HepG2 (cell line): ENCODE results near the gene PIR. TPM values are rescaled to one million over a fixed set of nuclear protein-coding genes. Genes with fewer than 3 reads are reported as not detected.
A peak's percentile ranks its signal among the peaks of the same experiment; 100 is the strongest.

Experiments
- ATAC-seq: fragments of 200-7000 bp; cut with Tn5 transposase; 3 replicates; pipeline ENCODE4 v1.9.1; 2020; ENCODE audit warnings: mild to moderate bottlenecking, moderate library complexity
- BruUV-seq: library from RNA; stranded (reverse); fragments of 400-500 nt; replicated peaks from 2 replicates; lab custom pipeline; 2021; lab: Mats Ljungman, UMichigan
- CTCF ChIA-PET: fragments of 300-600 bp; formaldehyde crosslinking; extraction: SDS; loops from one replicate; lab custom pipeline; 2021; ENCODE audit warnings: low total read pairs, inconsistent platforms, low intra/inter-chr PET ratio; lab: Yijun Ruan, JAX
- POLR2A ChIA-PET: fragments of 350-600 bp; sonication (Branson Sonifier 250); formaldehyde crosslinking; loops from one replicate; lab custom pipeline; 2020; ENCODE audit warnings: antibody characterized with exemption, inconsistent platforms; lab: Yijun Ruan, JAX
- DNase-seq: peaks from one replicate; pipeline ENCODE4 v3.0.0-alpha.2; 2015; ENCODE audit warnings: low spot score
- FAIRE-seq: peaks from 3 replicates; lab custom pipeline; 2011; peaks lifted over from hg19 to GRCh38; lab: Jason Lieb, UNC
- H2AFZ ChIP-seq: one replicate; pipeline ENCODE4 v1.6.1; 2011; ENCODE audit warnings: low read length, inconsistent platforms
- H3K27ac ChIP-seq: fragments of 300-600 bp; 3 replicates; pipeline ENCODE4 v1.8.0; 2011; ENCODE audit warnings: mixed run types, mild to moderate bottlenecking, mixed read lengths, low read length, inconsistent platforms; ENCODE audit not compliant: insufficient read depth; ENCODE audit errors: extremely low read length
- H3K27me3 ChIP-seq, 2 experiments: fragments of 200-600 bp in 1 of 2; 2 replicates in 1 of 2; 3 replicates in 1 of 2; pipeline versions ENCODE4 v1.6.0 to v1.8.0; 2011; ENCODE audit warnings: low read length in 2 of 2, mild to moderate bottlenecking in 2 of 2, moderate library complexity in 2 of 2, inconsistent platforms in 1 of 2; ENCODE audit not compliant: insufficient read depth in 2 of 2, control insufficient read depth in 1 of 2
- H3K36me3 ChIP-seq, 2 experiments: fragments of 200-600 bp in 1 of 2; replicated peaks in 1 of 2; 2 replicates in 1 of 2; 3 replicates in 1 of 2; pipeline versions ENCODE4 v1.5.1 to v1.8.0; 2011; ENCODE audit warnings: low read length in 2 of 2, inconsistent platforms in 1 of 2; ENCODE audit not compliant: insufficient read depth in 2 of 2, control insufficient read depth in 1 of 2
- H3K4me1 ChIP-seq: 2 replicates; pipeline ENCODE4 v1.5.1; 2012; ENCODE audit warnings: low read length, inconsistent platforms; ENCODE audit not compliant: insufficient read depth
- H3K4me2 ChIP-seq: 2 replicates; pipeline ENCODE4 v1.6.0; 2011; ENCODE audit warnings: low read depth, low read length, inconsistent platforms
- H3K4me3 ChIP-seq, 3 experiments: fragments of 200-600 bp in 1 of 3; sonication (generic), shearing (Covaris generic) in 1 of 3; replicated peaks in 1 of 3; 2 replicates each; pipeline ENCODE4 v1.5.1; 2011 to 2016; ENCODE audit warnings: low read length in 3 of 3, inconsistent platforms in 2 of 3, low read depth in 2 of 3, mild to moderate bottlenecking in 2 of 3, control low read depth in 1 of 3, mixed read lengths in 1 of 3; ENCODE audit not compliant: insufficient read depth in 1 of 3
- H3K79me2 ChIP-seq: one replicate; pipeline ENCODE4 v1.6.1; 2011; ENCODE audit warnings: low read length, inconsistent platforms; ENCODE audit not compliant: insufficient read depth
- H3K9ac ChIP-seq: 2 replicates; pipeline ENCODE4 v1.6.0; 2011; ENCODE audit warnings: mild to moderate bottlenecking, low read depth, low read length, inconsistent platforms; ENCODE audit not compliant: insufficient read depth
- H3K9me3 ChIP-seq: 2 replicates; pipeline ENCODE4 v1.5.1; 2012; ENCODE audit warnings: mild to moderate bottlenecking, low read length
- H4K20me1 ChIP-seq: 2 replicates; pipeline ENCODE4 v1.6.0; 2011; ENCODE audit warnings: inconsistent platforms, mild to moderate bottlenecking, low read length, moderate library complexity; ENCODE audit not compliant: insufficient read depth
- CTCF ChIP-seq: sonication (generic); formaldehyde crosslinking; IDR thresholded peaks from 2 replicates; pipeline ENCODE4 v1.5.0; 2020; ENCODE audit warnings: mild to moderate bottlenecking, missing genetic modification reagents, moderate library complexity
- STAT6 ChIP-seq: sonication (generic); formaldehyde crosslinking; IDR thresholded peaks from 2 replicates; pipeline ENCODE4 v1.4.0; 2020; ENCODE audit warnings: missing genetic modification reagents, mild to moderate bottlenecking, borderline replicate concordance
- WGBS: methylation state at CpG from one replicate; pipeline ENCODE4 v1.1.6; 2017; ENCODE audit warnings: low lambda C conversion rate; 5-methylcytosine and 5-hydroxymethylcytosine counted together
- in situ Hi-C: cut with HindIII; loops from 2 replicates; pipeline ENCODE4 v1.10.0; 2017; ENCODE audit warnings: low pct_unique_long_range_greater_than_20kb; ENCODE audit not compliant: extremely low pct_ligation_motif_present
- intact Hi-C: fragments of 100-400 bp; cut with micrococcal nuclease; formaldehyde crosslinking; loops from one replicate; pipeline ENCODE4 v1.10.0; 2022; ENCODE audit not compliant: unreplicated experiment
- polyA plus RNA-seq, 8 experiments: library from polyadenylated mRNA; depleted of rRNA in 3 of 8; stranded (reverse) in 7 of 8; unstranded in 1 of 8; fragments of >200 nt; fragmentation: Illumina TruSeq in 4 of 8; extraction: Trizol in 4 of 8; gene quantifications; 2 replicates each; pipeline versions ENCODE4 v1.2.1 to v1.2.3, GENCODE V29; 2011 to 2016; ENCODE audit warnings: low read depth in 4 of 8, missing spikeins in 1 of 8, mixed read lengths in 1 of 8; ENCODE audit not compliant: insufficient read depth in 1 of 8
- total RNA-seq, 5 experiments: library from RNA; depleted of rRNA; stranded (reverse); fragments of >200 nt; fragmentation: Illumina TruSeq; extraction: Trizol; gene quantifications; 2 replicates each; pipeline ENCODE4 v1.2.3, GENCODE V29; 2016; ENCODE audit warnings: low read depth in 1 of 5

The PIR gene
- total and polyA plus RNA-seq, 2 of the 13 experiments (the other 11 are each of a cell fraction or from before 2014, with no cell fraction given), result 12.2 to 38.0 TPM

DNA sequence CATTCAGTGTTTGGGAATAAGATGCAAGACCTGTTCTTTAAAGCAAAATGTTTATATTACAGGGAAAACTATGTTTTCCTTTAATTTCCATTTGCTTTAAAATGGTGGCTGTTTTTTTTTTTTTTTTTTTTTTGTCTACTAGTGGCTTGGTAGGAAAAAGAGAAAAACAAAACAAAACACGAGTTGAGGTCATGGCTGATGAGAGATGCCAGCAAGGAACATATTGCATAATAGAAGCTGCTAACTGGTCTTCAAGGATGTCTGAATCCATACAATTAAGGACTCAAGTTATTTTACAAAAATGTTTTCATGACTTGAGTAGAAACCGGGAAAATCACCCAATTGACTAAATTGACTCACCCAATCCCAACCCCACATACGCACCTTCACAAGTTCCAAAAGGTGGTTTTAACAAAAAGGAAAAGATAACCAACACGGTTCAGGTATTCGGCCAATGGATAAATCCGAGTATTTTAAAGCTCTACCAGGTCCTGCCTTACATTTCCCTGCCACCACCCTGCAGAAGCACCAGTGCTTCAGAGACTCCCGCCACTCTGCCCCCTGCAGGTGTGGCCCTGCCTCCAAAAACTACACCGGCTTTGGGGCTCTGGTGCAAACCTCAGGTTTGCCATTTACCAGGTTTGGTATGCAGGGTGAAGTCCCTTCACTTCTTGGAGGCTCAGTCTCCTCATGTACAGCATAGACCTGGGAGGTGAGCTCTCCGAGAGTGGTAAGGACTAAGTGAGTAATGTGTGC is 27.1 kb downstream of the PIR start:
- DNase-seq (no peak), ATAC-seq (no peak), FAIRE-seq (no peak)
- H3K4me2 ChIP-seq, result no peak overlapping the region
- H3K36me3 ChIP-seq, result no peaks in the 10 kb centered on the region
- TF ChIP-seq CTCF (CRISPR knock-in tag), result 0 out of 2 replicates have a peak, but pooled peaks have one; percentile 20
- TF ChIP-seq STAT6 (CRISPR knock-in tag), result no peak
- no peak overlapping the region for H3K9ac ChIP-seq
- H3K79me2 ChIP-seq, result no peaks in the 10 kb centered on the region
- intact Hi-C loops, result loop anchor here (5.0 kb wide), 1 partner anchor 186 kb away; no protein-coding TSS in a partner anchor
- ChIA-PET CTCF (no interaction called here), POLR2A (no interaction called here)
- in situ Hi-C loops, result loop anchor here (10.0 kb wide), 1 partner anchor 121 kb away; no protein-coding TSS in a partner anchor
- H4K20me1 ChIP-seq, result no peaks in the 10 kb centered on the region
- H3K9me3 ChIP-seq, result no peaks in the 10 kb centered on the region
- H3K4me1 ChIP-seq, result no peaks in the 10 kb centered on the region
- H2AFZ ChIP-seq, result no peak overlapping the region
- BruUV-seq, result no TSS peak
- no peak overlapping the region for H3K4me3 ChIP-seq
- WGBS, result 94% methylated on average over 8 of the region's 9 CpGs
- no peaks in the 10 kb centered on the region for H3K27me3 ChIP-seq
- no peak overlapping the region for H3K27ac ChIP-seq
